HepG2 (cell line): ENCODE data around the gene MFSD2B. TPM values are rescaled to one million over a fixed set of nuclear protein-coding genes. Genes with fewer than 3 reads are reported as not detected.
A peak's percentile ranks its signal among the peaks of the same experiment; 100 is the strongest.

ENCODE experiments used
- ATAC-seq: fragments of 200-7000 bp; cut with Tn5 transposase; 3 replicates; pipeline ENCODE4 v1.9.1; 2020; ENCODE audit warnings: mild to moderate bottlenecking, moderate library complexity
- BruUV-seq: library from RNA; stranded (reverse); fragments of 400-500 nt; replicated peaks from 2 replicates; lab custom pipeline; 2021; lab: Mats Ljungman, UMichigan
- CTCF ChIA-PET: fragments of 300-600 bp; formaldehyde crosslinking; extraction: SDS; loops from one replicate; lab custom pipeline; 2021; ENCODE audit warnings: low total read pairs, inconsistent platforms, low intra/inter-chr PET ratio; lab: Yijun Ruan, JAX
- POLR2A ChIA-PET: fragments of 350-600 bp; sonication (Branson Sonifier 250); formaldehyde crosslinking; loops from one replicate; lab custom pipeline; 2020; ENCODE audit warnings: antibody characterized with exemption, inconsistent platforms; lab: Yijun Ruan, JAX
- DNase-seq: peaks from one replicate; pipeline ENCODE4 v3.0.0-alpha.2; 2015; ENCODE audit warnings: low spot score
- FAIRE-seq: peaks from 3 replicates; lab custom pipeline; 2011; peaks lifted over from hg19 to GRCh38; lab: Jason Lieb, UNC
- H2AFZ ChIP-seq: one replicate; pipeline ENCODE4 v1.6.1; 2011; ENCODE audit warnings: low read length, inconsistent platforms
- H3K27ac ChIP-seq: fragments of 300-600 bp; 3 replicates; pipeline ENCODE4 v1.8.0; 2011; ENCODE audit warnings: mixed run types, mild to moderate bottlenecking, mixed read lengths, low read length, inconsistent platforms; ENCODE audit not compliant: insufficient read depth; ENCODE audit errors: extremely low read length
- H3K27me3 ChIP-seq, 2 experiments: fragments of 200-600 bp in 1 of 2; 2 replicates in 1 of 2; 3 replicates in 1 of 2; pipeline versions ENCODE4 v1.6.0 to v1.8.0; 2011; ENCODE audit warnings: low read length in 2 of 2, mild to moderate bottlenecking in 2 of 2, moderate library complexity in 2 of 2, inconsistent platforms in 1 of 2; ENCODE audit not compliant: insufficient read depth in 2 of 2, control insufficient read depth in 1 of 2
- H3K36me3 ChIP-seq, 2 experiments: fragments of 200-600 bp in 1 of 2; replicated peaks in 1 of 2; 2 replicates in 1 of 2; 3 replicates in 1 of 2; pipeline versions ENCODE4 v1.5.1 to v1.8.0; 2011; ENCODE audit warnings: low read length in 2 of 2, inconsistent platforms in 1 of 2; ENCODE audit not compliant: insufficient read depth in 2 of 2, control insufficient read depth in 1 of 2
- H3K4me1 ChIP-seq: 2 replicates; pipeline ENCODE4 v1.5.1; 2012; ENCODE audit warnings: low read length, inconsistent platforms; ENCODE audit not compliant: insufficient read depth
- H3K4me2 ChIP-seq: 2 replicates; pipeline ENCODE4 v1.6.0; 2011; ENCODE audit warnings: low read depth, low read length, inconsistent platforms
- H3K4me3 ChIP-seq, 3 experiments: fragments of 200-600 bp in 1 of 3; sonication (generic), shearing (Covaris generic) in 1 of 3; replicated peaks in 1 of 3; 2 replicates each; pipeline ENCODE4 v1.5.1; 2011 to 2016; ENCODE audit warnings: low read length in 3 of 3, inconsistent platforms in 2 of 3, low read depth in 2 of 3, mild to moderate bottlenecking in 2 of 3, control low read depth in 1 of 3, mixed read lengths in 1 of 3; ENCODE audit not compliant: insufficient read depth in 1 of 3
- H3K79me2 ChIP-seq: one replicate; pipeline ENCODE4 v1.6.1; 2011; ENCODE audit warnings: low read length, inconsistent platforms; ENCODE audit not compliant: insufficient read depth
- H3K9ac ChIP-seq: 2 replicates; pipeline ENCODE4 v1.6.0; 2011; ENCODE audit warnings: mild to moderate bottlenecking, low read depth, low read length, inconsistent platforms; ENCODE audit not compliant: insufficient read depth
- H3K9me3 ChIP-seq: 2 replicates; pipeline ENCODE4 v1.5.1; 2012; ENCODE audit warnings: mild to moderate bottlenecking, low read length
- H4K20me1 ChIP-seq: 2 replicates; pipeline ENCODE4 v1.6.0; 2011; ENCODE audit warnings: inconsistent platforms, mild to moderate bottlenecking, low read length, moderate library complexity; ENCODE audit not compliant: insufficient read depth
- ATF7-NPFF ChIP-seq: sonication (generic); formaldehyde crosslinking; IDR thresholded peaks from 2 replicates; pipeline ENCODE4 v1.8.1; 2023; ENCODE audit warnings: mild to moderate bottlenecking, low read depth, missing genetic modification reagents, moderate library complexity
- CBX5 ChIP-seq: sonication (generic); formaldehyde crosslinking; IDR thresholded peaks from 2 replicates; pipeline ENCODE4 v1.4.0; 2020; ENCODE audit warnings: missing genetic modification reagents, borderline replicate concordance
- DRAP1 ChIP-seq: IDR thresholded peaks from 2 replicates; pipeline ENCODE4 v1.6.1; 2016; ENCODE audit warnings: missing genetic modification reagents, missing compliant biosample characterization
- IKZF1 ChIP-seq: fragments of 450-650 bp; IDR thresholded peaks from 2 replicates; pipeline ENCODE4 v1.7.1; 2016
- MED1 ChIP-seq: sonication (generic); formaldehyde crosslinking; IDR thresholded peaks from 2 replicates; pipeline ENCODE4 v1.4.0; 2020; ENCODE audit warnings: missing genetic modification reagents
- NCOA5 ChIP-seq: sonication (generic); formaldehyde crosslinking; IDR thresholded peaks from 2 replicates; pipeline ENCODE4 v1.4.0; 2020; ENCODE audit warnings: missing genetic modification reagents
- NFIC ChIP-seq: IDR thresholded peaks from 2 replicates; pipeline ENCODE4 v1.6.1; 2012; ENCODE audit warnings: mild to moderate bottlenecking, low read length, inconsistent platforms
- RNF2 ChIP-seq: fragments of 450-650 bp; conservative IDR thresholded peaks from 2 replicates; pipeline ENCODE4 v1.6.1; 2016; ENCODE audit warnings: low read depth
- SP140L ChIP-seq: sonication (generic); formaldehyde crosslinking; IDR thresholded peaks from 2 replicates; pipeline ENCODE4 v1.4.0; 2020; ENCODE audit warnings: missing genetic modification reagents, borderline replicate concordance
- ZBTB8A ChIP-seq: sonication (generic); formaldehyde crosslinking; IDR thresholded peaks from 2 replicates; pipeline ENCODE4 v1.4.0; 2020; ENCODE audit warnings: mild to moderate bottlenecking, low read depth, missing genetic modification reagents, borderline replicate concordance
- ZNF205 ChIP-seq: IDR thresholded peaks from 2 replicates; pipeline ENCODE4 v1.6.1; 2018; ENCODE audit warnings: missing biosample characterization, missing genetic modification reagents
- ZNF367 ChIP-seq: sonication (generic); formaldehyde crosslinking; IDR thresholded peaks from 2 replicates; pipeline ENCODE4 v1.4.0; 2020; ENCODE audit warnings: missing genetic modification reagents, borderline replicate concordance
- ZNF414 ChIP-seq: sonication (generic); formaldehyde crosslinking; IDR thresholded peaks from 2 replicates; pipeline ENCODE4 v1.5.0; 2020; ENCODE audit warnings: missing genetic modification reagents
- ZNF44 ChIP-seq: sonication (generic); formaldehyde crosslinking; IDR thresholded peaks from 2 replicates; pipeline ENCODE4 v1.5.1; 2020; ENCODE audit warnings: mild to moderate bottlenecking, missing genetic modification reagents
- ZNF552 ChIP-seq: sonication (generic); formaldehyde crosslinking; IDR thresholded peaks from 2 replicates; pipeline ENCODE4 v1.9.0; 2022; ENCODE audit warnings: missing genetic modification reagents, mild to moderate bottlenecking, borderline replicate concordance
- ZNF713 ChIP-seq: sonication (generic); formaldehyde crosslinking; IDR thresholded peaks from 2 replicates; pipeline ENCODE4 v1.4.0; 2020; ENCODE audit warnings: mild to moderate bottlenecking, missing genetic modification reagents
- ZNF737 ChIP-seq: sonication (generic); formaldehyde crosslinking; IDR thresholded peaks from 2 replicates; pipeline ENCODE4 v1.5.0; 2020; ENCODE audit warnings: missing genetic modification reagents, mild to moderate bottlenecking, borderline replicate concordance
- ZNF839 ChIP-seq: sonication (generic); formaldehyde crosslinking; IDR thresholded peaks from 2 replicates; pipeline ENCODE4 v1.4.0; 2020; ENCODE audit warnings: missing genetic modification reagents, mild to moderate bottlenecking, borderline replicate concordance
- ZNF841 ChIP-seq: sonication (generic); formaldehyde crosslinking; IDR thresholded peaks from 2 replicates; pipeline ENCODE4 v1.8.1; 2023; ENCODE audit warnings: missing genetic modification reagents, borderline replicate concordance
- ZSCAN22 ChIP-seq: sonication (generic); formaldehyde crosslinking; IDR thresholded peaks from 2 replicates; pipeline ENCODE4 v1.4.0; 2020; ENCODE audit warnings: mild to moderate bottlenecking, missing genetic modification reagents
- WGBS: methylation state at CpG from one replicate; pipeline ENCODE4 v1.1.6; 2017; ENCODE audit warnings: low lambda C conversion rate; 5-methylcytosine and 5-hydroxymethylcytosine counted together
- in situ Hi-C: cut with HindIII; loops from 2 replicates; pipeline ENCODE4 v1.10.0; 2017; ENCODE audit warnings: low pct_unique_long_range_greater_than_20kb; ENCODE audit not compliant: extremely low pct_ligation_motif_present
- intact Hi-C: fragments of 100-400 bp; cut with micrococcal nuclease; formaldehyde crosslinking; loops from one replicate; pipeline ENCODE4 v1.10.0; 2022; ENCODE audit not compliant: unreplicated experiment
- polyA plus RNA-seq, 8 experiments: library from polyadenylated mRNA; depleted of rRNA in 3 of 8; stranded (reverse) in 7 of 8; unstranded in 1 of 8; fragments of >200 nt; fragmentation: Illumina TruSeq in 4 of 8; extraction: Trizol in 4 of 8; gene quantifications; 2 replicates each; pipeline versions ENCODE4 v1.2.1 to v1.2.3, GENCODE V29; 2011 to 2016; ENCODE audit warnings: low read depth in 4 of 8, missing spikeins in 1 of 8, mixed read lengths in 1 of 8; ENCODE audit not compliant: insufficient read depth in 1 of 8
- total RNA-seq, 5 experiments: library from RNA; depleted of rRNA; stranded (reverse); fragments of >200 nt; fragmentation: Illumina TruSeq; extraction: Trizol; gene quantifications; 2 replicates each; pipeline ENCODE4 v1.2.3, GENCODE V29; 2016; ENCODE audit warnings: low read depth in 1 of 5
- TF ChIP-seq, protein P1 (sequence below): sonication (generic); formaldehyde crosslinking; IDR thresholded peaks from 2 replicates; pipeline ENCODE4 v1.4.0; 2020; ENCODE audit warnings: missing genetic modification reagents, low read depth, mild to moderate bottlenecking, borderline replicate concordance
- TF ChIP-seq, protein P2 (sequence below): IDR thresholded peaks from 2 replicates; pipeline ENCODE4 v1.6.1; 2016; ENCODE audit warnings: mild to moderate bottlenecking, missing biosample characterization, missing genetic modification reagents

MFSD2B gene
- total and polyA plus RNA-seq, 2 of the 13 experiments (the other 11 are each of a cell fraction or from before 2014, with no cell fraction given): 0.21 to 0.93 TPM

DNA sequence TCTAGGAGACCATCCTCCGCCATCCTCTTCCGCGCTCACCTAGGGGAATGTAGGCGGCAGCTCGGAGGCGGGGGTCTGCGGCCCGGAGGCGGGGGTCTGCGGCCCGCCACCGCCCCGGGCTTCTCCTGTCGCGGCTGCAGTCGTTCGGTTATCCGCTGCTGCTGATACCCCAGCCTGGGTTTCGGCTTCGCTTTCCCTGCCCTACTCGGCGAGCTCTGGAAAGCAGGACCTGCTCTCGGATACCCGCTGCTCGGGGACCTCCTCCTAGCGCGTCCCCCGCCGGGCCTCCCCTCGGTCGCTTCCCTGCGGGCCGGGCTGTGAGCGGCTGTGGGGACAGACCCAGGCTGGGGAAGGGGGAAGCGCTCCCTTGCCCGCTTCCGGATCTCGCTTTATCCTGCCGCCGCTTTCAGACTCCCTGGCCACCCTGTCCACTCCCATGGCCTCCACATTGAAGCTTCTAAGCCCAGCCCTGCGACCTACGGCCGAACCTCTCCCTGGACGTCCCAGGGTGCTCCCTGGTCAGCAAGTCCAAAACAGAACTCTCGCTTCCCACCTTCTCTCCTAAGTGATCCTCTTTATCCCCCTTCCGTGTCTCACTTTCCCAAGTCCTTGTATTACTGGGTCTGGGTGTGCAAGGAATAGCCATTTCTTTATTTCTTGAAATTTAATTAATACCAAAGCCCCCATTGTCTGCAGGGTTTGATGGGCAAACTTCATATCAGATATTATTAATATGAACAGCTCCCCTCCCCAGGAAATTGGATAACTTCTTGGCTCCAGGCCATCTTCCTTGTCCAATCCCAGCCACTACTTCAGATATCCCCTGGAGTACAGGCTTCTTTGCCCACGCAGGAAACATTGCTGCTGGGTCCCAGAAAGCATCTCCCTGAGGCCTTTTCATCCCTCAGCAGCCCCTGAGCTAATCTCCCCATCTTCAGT is 40.4 kb downstream of the MFSD2B start:
- Histone ChIP-seq H3K36me3 (peaks cover 0 to 2% of the 10 kb centered on the region in 2 experiments; a peak in 3 of 5 replicates), H4K20me1 (no peaks in the 10 kb centered on the region), H3K4me1 (peaks cover 61% of the 10 kb centered on the region), H3K9ac (peak overlapping the region; percentile 77), H3K27ac (peak overlapping the region; percentile 45), H3K4me2 (peak overlapping the region; percentile 82), H3K79me2 (peaks cover 23% of the 10 kb centered on the region), H3K4me3 (peak overlapping the region; percentile 92 to 95 (median 94)), H3K27me3 (no peaks in the 10 kb centered on the region; a peak in 2 of 5 replicates), H3K9me3 (no peaks in the 10 kb centered on the region), H2AFZ (no peak overlapping the region)
- WGBS: 3% methylated on average over 17 of the region's 47 CpGs
- in situ Hi-C loops: no loop called here
- ChIA-PET POLR2A (interaction anchor here (1.0 to 5.4 kb wide), 12 partner anchors 10 to 123 kb away, joined by 3 to 76 read pairs (median 6); partner anchors contain the start of genes ATAD2B, SF3B6 and TP53I3), CTCF (no interaction called here)
- DNase-seq (peak; percentile 28), ATAC-seq (peak; percentile 23), FAIRE-seq (no peak)
- intact Hi-C loops: no loop called here
- BruUV-seq: no TSS peak
- TF ChIP-seq ZNF713 (no peak), CBX5 (no peak), ZNF839 (CRISPR knock-in tag) (no peak), DRAP1 (peak; percentile 41; the same call in 1 of the 2 replicates), ZNF841 (no peak), ZSCAN22 (no peak), ZBTB8A (no peak), ZNF205 (no peak), ZNF414 (no peak), MED1 (CRISPR knock-in tag) (peak; percentile 13; the same call in 1 of the 2 replicates), RNF2 (no peak), NCOA5 (no peak), ATF7-NPFF (CRISPR knock-in tag) (no peak), IKZF1 (no peak), ZNF552 (CRISPR knock-in tag) (no peak), SP140L (CRISPR knock-in tag) (no peak), ZNF737 (0 out of 2 replicates have a peak, but pooled peaks have one; percentile 7), NFIC (no peak), ZNF367 (CRISPR knock-in tag) (0 out of 2 replicates have a peak, but pooled peaks have one; percentile 27), ZNF44 (CRISPR knock-in tag) (no peak)
- TF ChIP-seq, protein P1, sequence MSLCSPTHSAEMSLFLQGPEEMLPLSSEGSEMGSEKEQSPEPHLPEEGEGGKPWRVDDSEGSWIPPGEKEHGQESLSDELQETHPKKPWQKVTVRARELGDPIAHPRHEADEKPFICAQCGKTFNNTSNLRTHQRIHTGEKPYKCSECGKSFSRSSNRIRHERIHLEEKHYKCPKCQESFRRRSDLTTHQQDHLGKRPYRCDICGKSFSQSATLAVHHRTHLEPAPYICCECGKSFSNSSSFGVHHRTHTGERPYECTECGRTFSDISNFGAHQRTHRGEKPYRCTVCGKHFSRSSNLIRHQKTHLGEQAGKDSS (CRISPR knock-in tag): no peak; the same call in 1 of the 2 replicates
- TF ChIP-seq, protein P2, sequence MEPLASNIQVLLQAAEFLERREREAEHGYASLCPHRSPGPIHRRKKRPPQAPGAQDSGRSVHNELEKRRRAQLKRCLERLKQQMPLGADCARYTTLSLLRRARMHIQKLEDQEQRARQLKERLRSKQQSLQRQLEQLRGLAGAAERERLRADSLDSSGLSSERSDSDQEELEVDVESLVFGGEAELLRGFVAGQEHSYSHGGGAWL: no peak; the same call in 1 of the 2 replicates
